Suppressor macrophage treated with lipopolysaccharide for 1 hour (primary cell): ENCODE results near the gene TFIP11.
"Not testable (repeated sequence)": the region's sequence is repeated elsewhere in the genome, so short reads cannot be mapped to it uniquely, and the experiment has no call there.

Experiments
- DNase-seq, 3 donors: peaks; one replicate each; pipeline ENCODE4 v3.0.0-alpha.2; 2020 to 2022

The TFIP11 gene

GRCh38 chr22:26540119-26540518 lies 27.8 kb upstream of the TFIP11 start:
- DNase-seq: no peak

DNA sequence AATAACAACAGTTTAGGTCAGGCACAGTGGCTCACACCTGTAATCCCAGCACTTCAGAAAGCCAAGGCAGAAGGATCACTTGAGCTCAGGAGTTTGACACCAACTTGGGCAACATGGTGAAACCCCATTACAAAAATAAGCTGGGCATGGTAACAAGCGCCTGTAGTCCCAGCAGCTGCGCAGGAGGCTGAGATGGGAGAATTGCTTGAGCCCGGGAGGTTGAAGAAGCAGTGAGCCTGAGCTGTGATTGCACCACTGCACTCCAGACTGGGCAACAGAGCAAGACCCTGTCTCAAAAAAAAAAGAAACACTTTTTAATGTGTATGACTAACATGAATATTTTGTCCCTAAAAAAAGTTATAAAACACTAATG lies 24.5 kb upstream of the TFIP11 start:
- DNase-seq: no peak

GRCh38 chr22:26536056-26536761 lies 23.9 kb upstream of the TFIP11 start:
- no peak for DNase-seq

DNA sequence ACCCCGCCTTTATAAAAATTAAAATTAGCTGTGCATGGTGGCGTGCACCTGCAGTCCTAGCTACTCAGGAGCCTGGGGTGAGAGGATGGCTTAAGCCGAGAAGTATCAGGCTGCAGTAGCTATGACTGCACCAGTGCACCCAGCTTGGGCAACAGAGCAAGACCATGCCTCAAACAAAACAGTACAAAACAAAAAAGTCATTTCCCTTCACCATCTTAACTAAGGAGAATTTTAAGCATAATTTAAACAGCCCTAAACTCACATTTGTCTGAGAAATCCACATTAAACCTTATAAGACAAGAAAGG lies 23.3 kb upstream of the TFIP11 start:
- DNase-seq: no peak

- DNase-seq: peak in 1 of 3 donors; percentile 24
These were observed 22.8 kb upstream of the TFIP11 start for GRCh38 chr22:26534874-26535602.

- DNase-seq: no peak
These were observed 22.0 kb upstream of the TFIP11 start for GRCh38 chr22:26534171-26534855.

- DNase-seq: peak; percentile 52 to 68 (median 59)
These were observed 17.1 kb upstream of the TFIP11 start for GRCh38 chr22:26529345-26529744.

GRCh38 chr22:26528518-26528917 lies 16.2 kb upstream of the TFIP11 start:
- not testable (repeated sequence) for DNase-seq

DNA sequence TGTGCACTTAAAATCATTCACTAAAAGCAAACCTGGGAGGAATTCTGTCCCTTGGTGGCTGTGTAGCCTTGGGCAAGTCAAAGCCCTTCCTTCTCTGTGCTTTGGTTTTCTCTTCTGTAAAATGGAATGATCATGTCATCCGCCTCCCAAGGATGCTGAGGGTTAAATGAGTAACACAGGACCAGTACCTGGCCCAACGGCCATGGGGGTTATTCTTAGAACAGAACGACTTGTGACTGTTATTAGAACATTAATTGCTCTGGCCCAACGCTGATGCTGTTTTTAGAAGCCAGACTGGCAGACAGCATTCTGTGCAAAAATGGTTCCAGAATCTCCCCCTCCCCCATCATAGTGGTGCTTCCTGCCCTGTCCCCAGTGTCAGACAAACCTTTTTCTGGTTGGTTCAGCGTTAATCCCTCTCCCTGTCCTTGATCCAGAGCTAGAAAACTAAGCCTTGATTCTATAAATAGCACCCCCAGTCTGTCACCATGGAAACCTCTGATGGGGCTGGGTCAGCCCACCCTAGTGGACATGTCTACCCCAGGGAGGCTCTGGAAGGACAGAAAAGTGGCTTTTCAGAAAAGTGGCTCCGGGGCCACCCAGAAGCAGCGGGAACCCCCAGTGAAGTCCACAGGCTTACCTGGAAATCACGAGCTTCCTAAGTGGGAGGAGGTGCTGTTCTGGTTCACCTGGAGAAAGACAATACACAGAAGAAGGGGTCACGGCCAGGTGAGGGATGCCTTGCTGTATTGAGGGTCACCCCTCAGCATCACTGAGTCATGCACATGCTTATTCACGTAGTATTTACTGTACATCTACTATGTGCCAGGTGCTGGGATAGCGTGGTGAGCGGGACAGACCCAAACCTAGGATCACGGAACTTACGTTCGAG lies 15.5 kb upstream of the TFIP11 start:
- DNase-seq: no peak

GRCh38 chr22:26527167-26527566 lies 14.9 kb upstream of the TFIP11 start:
- DNase-seq: no peak

GRCh38 chr22:26525946-26526564 lies 13.8 kb upstream of the TFIP11 start:
- no peak for DNase-seq

DNA sequence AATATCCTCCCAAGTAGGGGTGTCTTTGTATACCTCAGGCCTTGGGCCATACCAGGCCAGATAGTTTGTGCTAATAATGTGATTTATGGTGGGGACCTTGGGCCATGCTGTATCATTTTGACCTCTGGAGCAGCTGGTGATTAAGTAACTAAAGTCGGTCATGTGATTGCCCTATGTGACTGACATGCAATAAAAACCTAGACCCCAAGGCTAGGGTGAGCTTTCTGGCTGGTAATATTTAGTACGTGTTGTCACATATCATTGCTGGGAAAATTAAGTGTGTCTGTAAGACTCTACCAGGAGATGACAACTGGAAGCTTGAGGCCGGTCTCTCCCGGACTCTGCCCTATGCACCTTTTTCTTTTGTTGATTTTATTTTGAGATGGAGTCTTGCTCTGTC lies 12.6 kb upstream of the TFIP11 start:
- DNase-seq: no peak

DNA sequence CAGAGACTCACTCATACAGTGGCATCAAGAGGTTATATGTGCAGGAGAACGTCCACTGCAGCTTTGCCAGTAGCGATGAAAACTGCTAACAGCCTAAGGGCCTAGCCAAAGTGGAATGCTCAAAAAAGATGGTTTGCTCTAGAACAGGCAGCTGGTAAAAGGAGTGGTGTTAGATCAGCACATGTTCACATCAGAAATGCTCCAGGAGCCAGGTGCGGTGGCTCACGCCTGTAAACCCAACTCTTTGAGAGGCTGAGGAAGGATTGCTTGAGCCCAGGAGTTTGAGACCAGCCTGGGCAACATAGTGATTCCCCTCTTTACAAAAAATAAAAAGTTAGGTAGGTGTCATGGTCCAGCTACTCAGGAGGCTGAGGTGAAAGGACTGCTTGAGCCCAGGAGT lies 10.3 kb upstream of the TFIP11 start:
- DNase-seq: no peak

GRCh38 chr22:26522012-26522411 lies 9.7 kb upstream of the TFIP11 start:
- DNase-seq: no peak

DNA sequence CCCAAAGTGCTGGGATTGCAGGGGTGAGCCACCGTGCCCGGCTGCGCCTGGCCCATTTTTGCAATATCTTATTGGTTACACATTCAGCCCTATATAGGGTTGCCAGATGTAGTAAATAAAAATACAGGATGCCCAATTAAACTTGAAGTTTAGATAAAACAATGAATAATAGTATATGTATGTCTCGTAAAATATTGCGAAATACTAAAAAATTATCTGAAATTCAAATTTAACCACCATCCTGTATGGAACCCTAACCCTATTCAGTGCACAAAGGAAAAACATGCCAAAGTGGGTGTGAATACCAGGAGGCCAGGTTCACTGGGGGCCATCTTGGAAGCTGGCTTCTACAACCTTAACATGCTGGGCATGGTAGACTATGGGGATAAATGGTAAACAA lies 5.2 kb upstream of the TFIP11 start:
- no peak for DNase-seq

DNA sequence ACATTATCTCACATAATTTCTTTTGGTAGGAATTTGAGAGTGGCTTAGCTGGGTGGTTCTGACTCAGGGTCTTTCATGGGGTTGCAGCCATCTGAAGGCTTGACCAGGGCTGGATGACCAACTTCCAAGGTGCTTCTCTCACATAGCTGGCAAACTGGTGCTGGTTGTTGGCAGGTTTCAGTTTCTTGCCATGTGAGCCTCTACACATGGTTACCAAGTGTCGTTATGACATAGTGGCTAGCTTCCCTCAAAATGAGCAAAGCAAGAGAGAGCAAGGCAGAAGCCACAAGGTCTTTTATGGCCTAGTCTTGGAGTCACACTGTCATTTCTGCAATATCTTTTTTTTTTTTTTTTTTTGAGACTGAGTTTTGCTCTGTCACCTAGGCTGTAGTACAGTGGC lies 4.2 kb upstream of the TFIP11 start:
- DNase-seq: no peak

GRCh38 chr22:26515931-26516330 lies 3.7 kb upstream of the TFIP11 start:
- no peak for DNase-seq

DNA sequence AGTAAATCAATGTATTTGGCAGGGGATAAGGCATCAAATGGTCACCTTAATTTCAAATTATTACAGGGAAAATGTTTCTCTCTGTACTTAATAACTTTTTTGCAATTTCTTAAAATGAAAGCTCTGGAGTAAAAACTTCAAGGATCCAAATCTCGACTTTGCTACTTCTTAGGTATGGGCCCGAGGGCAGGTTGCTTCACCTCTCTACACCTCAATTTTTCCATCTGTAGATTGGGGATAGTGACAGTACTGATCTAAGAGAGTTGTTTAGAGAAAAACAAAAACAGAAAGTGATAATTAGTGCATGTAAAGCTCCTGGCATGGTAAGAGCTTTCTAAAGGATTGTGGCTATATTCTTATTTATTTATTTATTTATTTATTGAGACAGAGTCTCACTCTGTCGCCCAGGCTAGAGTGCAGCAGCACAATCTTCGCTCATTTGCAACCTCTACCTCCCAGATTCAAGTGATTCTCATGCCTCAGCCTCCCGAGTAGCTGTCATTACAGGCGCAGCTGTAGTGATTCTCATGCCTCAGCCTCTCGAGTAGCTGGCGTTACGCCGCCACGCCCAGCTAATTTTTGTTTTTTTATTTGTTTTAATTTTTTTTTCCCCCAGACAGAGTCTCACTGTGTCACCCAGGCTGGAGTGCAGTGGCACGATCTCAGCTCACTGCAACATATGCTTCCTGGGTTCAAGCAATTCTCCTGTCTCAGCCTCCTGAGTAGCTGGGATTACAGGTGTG lies 2.3 kb upstream of the TFIP11 start:
- no peak for DNase-seq

GRCh38 chr22:26513838-26514237 lies 1.6 kb upstream of the TFIP11 start:
- no peak for DNase-seq

DNA sequence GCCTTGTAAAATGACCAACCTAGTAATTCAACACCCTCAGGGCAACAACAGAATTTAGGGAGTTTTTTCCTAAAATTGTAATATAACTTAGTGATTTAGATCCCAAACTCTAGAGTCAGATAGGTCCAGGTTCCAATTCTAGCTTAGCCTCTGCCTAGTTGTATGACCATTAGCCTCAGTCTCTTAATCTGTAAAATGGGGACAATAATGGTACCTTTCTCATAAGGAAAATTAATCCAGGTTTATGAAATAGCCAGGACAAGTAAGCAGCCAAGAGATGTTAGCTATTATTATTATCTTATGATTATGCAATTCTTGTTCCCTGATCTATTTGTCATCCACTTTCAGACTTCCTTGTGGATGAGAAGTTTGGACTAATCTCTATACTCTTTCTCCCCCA lies 4.1 kb downstream of the TFIP11 start:
- DNase-seq: no peak

DNA sequence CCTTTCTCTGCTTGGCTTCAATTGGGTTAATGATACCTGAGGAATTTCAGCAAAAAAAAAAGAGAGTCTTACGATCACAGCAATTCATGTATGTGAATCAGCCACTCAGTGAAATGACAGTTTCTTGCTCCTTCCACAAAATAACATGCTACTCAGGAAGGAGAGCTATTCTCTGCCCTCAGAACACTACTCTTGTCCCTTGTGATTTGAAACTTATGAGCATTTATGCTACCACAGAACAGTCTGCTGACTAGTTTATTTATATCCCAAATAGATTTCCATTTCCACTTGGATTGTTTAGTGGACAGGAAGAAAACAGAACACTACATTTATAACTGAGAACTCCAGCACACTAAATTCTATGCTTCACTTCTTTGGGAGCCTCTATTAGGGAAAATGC lies 8.5 kb downstream of the TFIP11 start:
- DNase-seq: no peak
